Sigmoid colon (tissue), 7 donors: ENCODE measurements around the gene OR1S2. TPM values are rescaled to one million over a fixed set of nuclear protein-coding genes. Genes with fewer than 3 reads are reported as not detected.

Experiments used
- DNase-seq: peaks from one replicate; pipeline ENCODE4 v3.0.0-alpha.2; 2019
- H3K27ac ChIP-seq, 4 donors: fragments of 200-600 bp; sonication (generic); one replicate each; pipeline ENCODE4 v1.5.1; 2016 to 2019; ENCODE audit warnings: mild to moderate bottlenecking in 1 of 4
- H3K27me3 ChIP-seq, 3 donors: fragments of 200-600 bp; sonication (generic); one replicate each; pipeline ENCODE4 v1.5.1; 2019; ENCODE audit warnings: mild to moderate bottlenecking in 1 of 3
- H3K36me3 ChIP-seq, 4 donors: fragments of 200-600 bp; sonication (generic); one replicate each; pipeline ENCODE4 v1.5.1; 2016 to 2019
- H3K4me1 ChIP-seq, 4 donors: fragments of 200-600 bp; sonication (generic); one replicate each; pipeline ENCODE4 v1.5.1; 2017 to 2019
- H3K4me3 ChIP-seq, 4 donors: fragments of 200-600 bp; sonication (generic); one replicate each; pipeline ENCODE4 v1.5.1; 2017 to 2019; ENCODE audit warnings: mild to moderate bottlenecking in 2 of 4, moderate library complexity in 1 of 4
- H3K9me3 ChIP-seq, 4 donors: fragments of 200-600 bp in 3 of 4; sonication (generic) in 3 of 4; one replicate each; pipeline versions ENCODE4 v1.5.1 to v1.6.1; 2013 to 2019
- EP300 ChIP-seq, 4 donors: sonication (generic); formaldehyde crosslinking; IDR thresholded peaks; one replicate each; pipeline ENCODE4 v1.6.1; 2017; ENCODE audit warnings: antibody characterized with exemption in 4 of 4
- POLR2A ChIP-seq, 2 donors: fragments of 450-650 bp; IDR thresholded peaks; one replicate each; pipeline ENCODE4 v1.6.1; 2016; ENCODE audit warnings: antibody characterized with exemption in 2 of 2, mild to moderate bottlenecking in 2 of 2, moderate library complexity in 2 of 2
- POLR2AphosphoS5 ChIP-seq, 4 donors: sonication (generic); formaldehyde crosslinking; IDR thresholded peaks; one replicate each; pipeline ENCODE4 v1.6.1; 2017; ENCODE audit warnings: antibody characterized with exemption in 4 of 4
- WGBS, 2 donors: extraction: QIAGEN DNeasy Blood & Tissue Kit; methylation state at CpG; one replicate each; pipeline ENCODE4 v1.1.7; 2013; 5-methylcytosine and 5-hydroxymethylcytosine counted together
- intact Hi-C: fragments of 100-400 bp; cut with DNase I; formaldehyde crosslinking; loops from one replicate; pipeline ENCODE4 v1.15.1; 2023
- polyA plus RNA-seq, 3 donors: library from polyadenylated mRNA; stranded (reverse); fragments of 200-250 nt; gene quantifications; one replicate each; pipeline ENCODE4 v1.2.3, GENCODE V29; 2013
- total RNA-seq, 4 donors: library from RNA; depleted of rRNA; stranded (reverse); fragments of >200 nt; gene quantifications; one replicate each; pipeline ENCODE4 v1.1.0, GENCODE V29; 2016
- TF ChIP-seq, protein P1 (sequence below), 4 experiments: fragments of 450-650 bp in 3 of 4; fragments of 200-600 bp in 1 of 4; IDR thresholded peaks; one replicate each; pipeline ENCODE4 v1.5.1; 2016 to 2019; ENCODE audit warnings: antibody characterized with exemption in 4 of 4, mild to moderate bottlenecking in 3 of 4, moderate library complexity in 2 of 4
- donor health status: healthy with polysubstance abuse.
- donor health status: Bipolar disorder and iron deficiency.
- donor health status: healthy.

Gene OR1S2
- total and polyA plus RNA-seq, 7 donors, result not detected

DNA sequence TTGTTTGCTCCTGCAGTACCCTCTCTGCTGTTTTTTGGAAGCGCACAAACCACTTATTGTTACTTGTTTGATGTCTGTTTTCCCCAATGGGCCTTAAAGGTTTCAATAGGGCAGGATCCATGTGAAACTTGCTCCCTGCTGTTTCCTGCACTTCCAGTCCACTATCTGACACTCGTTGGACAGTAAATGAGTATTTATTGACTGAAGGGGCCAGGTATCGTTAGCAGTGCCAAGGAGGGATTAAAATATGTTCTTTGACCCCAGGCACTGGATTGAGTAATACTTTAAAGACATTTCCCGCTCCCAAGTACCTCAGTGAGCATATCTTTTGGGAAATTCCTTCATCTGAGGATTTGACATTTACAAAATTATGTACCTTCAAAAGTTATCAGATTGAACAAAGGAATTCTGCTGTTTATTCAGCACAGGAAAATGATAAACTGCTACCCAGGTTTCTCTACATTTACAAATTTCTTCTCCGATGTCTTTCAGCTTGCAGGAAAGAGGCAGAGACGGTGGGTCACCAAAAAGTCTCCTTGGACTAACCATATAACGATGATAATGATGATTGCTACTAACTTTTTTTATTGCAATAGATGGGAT lies 38.3 kb downstream of the OR1S2 start:
- Histone ChIP-seq H3K36me3 (no peaks in the 10 kb centered on the region), H3K27me3 (no peaks in the 10 kb centered on the region), H3K4me1 (no peaks in the 10 kb centered on the region), H3K27ac (no peak overlapping the region), H3K9me3 (no peaks in the 10 kb centered on the region), H3K4me3 (no peak overlapping the region)
- intact Hi-C loops, result no loop called here
- DNase-seq, result no peak
- no peak for TF ChIP-seq POLR2A (IDR thresholded peaks at IDR 0.05)
- TF ChIP-seq, protein P1, sequence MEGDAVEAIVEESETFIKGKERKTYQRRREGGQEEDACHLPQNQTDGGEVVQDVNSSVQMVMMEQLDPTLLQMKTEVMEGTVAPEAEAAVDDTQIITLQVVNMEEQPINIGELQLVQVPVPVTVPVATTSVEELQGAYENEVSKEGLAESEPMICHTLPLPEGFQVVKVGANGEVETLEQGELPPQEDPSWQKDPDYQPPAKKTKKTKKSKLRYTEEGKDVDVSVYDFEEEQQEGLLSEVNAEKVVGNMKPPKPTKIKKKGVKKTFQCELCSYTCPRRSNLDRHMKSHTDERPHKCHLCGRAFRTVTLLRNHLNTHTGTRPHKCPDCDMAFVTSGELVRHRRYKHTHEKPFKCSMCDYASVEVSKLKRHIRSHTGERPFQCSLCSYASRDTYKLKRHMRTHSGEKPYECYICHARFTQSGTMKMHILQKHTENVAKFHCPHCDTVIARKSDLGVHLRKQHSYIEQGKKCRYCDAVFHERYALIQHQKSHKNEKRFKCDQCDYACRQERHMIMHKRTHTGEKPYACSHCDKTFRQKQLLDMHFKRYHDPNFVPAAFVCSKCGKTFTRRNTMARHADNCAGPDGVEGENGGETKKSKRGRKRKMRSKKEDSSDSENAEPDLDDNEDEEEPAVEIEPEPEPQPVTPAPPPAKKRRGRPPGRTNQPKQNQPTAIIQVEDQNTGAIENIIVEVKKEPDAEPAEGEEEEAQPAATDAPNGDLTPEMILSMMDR (IDR thresholded peaks at IDR 0.05), result no peak
- no peak for TF ChIP-seq POLR2AphosphoS5 (IDR thresholded peaks at IDR 0.05)
- TF ChIP-seq EP300 (IDR thresholded peaks at IDR 0.05), result no peak
- 29 to 54% methylated on average over 7 of the region's 7 CpGs for WGBS, 2 donors

DNA sequence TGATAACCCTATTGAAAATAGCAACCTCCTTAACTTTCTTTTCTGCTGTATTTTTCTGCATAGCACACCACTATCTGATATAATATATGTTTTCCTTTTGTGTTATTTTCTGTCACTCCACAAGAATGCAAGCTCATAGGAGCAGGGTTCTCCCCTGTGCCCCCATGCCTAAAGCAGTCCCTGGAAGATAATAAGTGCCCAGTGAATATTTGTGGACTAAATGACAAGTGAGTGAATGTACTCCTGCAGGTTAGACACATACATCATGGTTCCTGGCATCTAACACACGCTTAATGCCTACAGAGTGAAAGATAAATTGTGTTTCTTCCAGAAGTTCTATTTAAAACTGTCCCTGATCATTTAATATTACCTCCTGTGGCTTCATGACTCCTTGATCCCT lies 39.0 kb downstream of the OR1S2 start:
- H3K27me3 ChIP-seq, result no peaks in the 10 kb centered on the region
- H3K4me1 ChIP-seq, result no peaks in the 10 kb centered on the region
- H3K9me3 ChIP-seq, result no peaks in the 10 kb centered on the region
- WGBS, 2 donors, result 51 to 76% methylated on average over 1 of the region's 1 CpG
- H3K27ac ChIP-seq, result no peak overlapping the region
- intact Hi-C loops, result no loop called here
- H3K4me3 ChIP-seq, result no peak overlapping the region
- TF ChIP-seq POLR2AphosphoS5 (IDR thresholded peaks at IDR 0.05) (no peak), POLR2A (IDR thresholded peaks at IDR 0.05) (no peak), EP300 (IDR thresholded peaks at IDR 0.05) (no peak)
- TF ChIP-seq, protein P1 (IDR thresholded peaks at IDR 0.05), result no peak
- H3K36me3 ChIP-seq, result no peaks in the 10 kb centered on the region
- DNase-seq, result no peak

DNA sequence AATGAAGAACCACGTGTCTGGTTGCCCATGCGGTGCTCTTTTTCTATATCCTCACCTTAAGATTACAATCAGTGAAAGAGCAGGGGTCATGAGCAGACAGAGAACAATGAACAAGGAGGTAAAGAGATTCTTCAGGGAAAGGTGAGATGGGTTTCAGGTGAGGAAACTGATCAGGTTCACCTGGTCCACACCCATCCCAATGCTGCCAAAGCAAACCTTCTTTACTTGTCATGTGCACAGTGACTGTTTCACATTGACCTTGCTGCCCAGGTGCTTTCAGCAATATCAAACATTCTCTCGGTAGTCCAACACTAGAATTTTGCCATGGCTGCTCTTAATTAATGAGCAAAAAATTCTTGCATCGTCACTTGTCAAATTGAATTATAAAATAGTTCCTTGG lies 39.6 kb downstream of the OR1S2 start:
- intact Hi-C loops, result no loop called here
- H3K9me3 ChIP-seq, result no peaks in the 10 kb centered on the region
- no peaks in the 10 kb centered on the region for H3K27me3 ChIP-seq
- H3K4me1 ChIP-seq, result no peaks in the 10 kb centered on the region
- TF ChIP-seq POLR2A (IDR thresholded peaks at IDR 0.05), result no peak
- TF ChIP-seq EP300 (IDR thresholded peaks at IDR 0.05), result no peak
- no peak for TF ChIP-seq POLR2AphosphoS5 (IDR thresholded peaks at IDR 0.05)
- TF ChIP-seq, protein P1 (IDR thresholded peaks at IDR 0.05), result no peak
- H3K27ac ChIP-seq, result no peak overlapping the region
- no peak overlapping the region for H3K4me3 ChIP-seq
- no peak for DNase-seq
- WGBS, 2 donors, result 44 to 79% methylated on average over 4 of the region's 4 CpGs
- H3K36me3 ChIP-seq, result no peaks in the 10 kb centered on the region

Other genes starting within 250 kb of the OR1S2 start
- gene OR9Q1, start 180.3 kb downstream of the OR1S2 start, total RNA-seq, result not detected
- gene OR9Q1, start 180.3 kb downstream of the OR1S2 start, polyA plus RNA-seq, result not detected
- gene OR6Q1, start 173.2 kb downstream of the OR1S2 start, total RNA-seq, result not detected
- gene OR6Q1, start 173.2 kb downstream of the OR1S2 start, polyA plus RNA-seq, result not detected
- not detected for gene OR9I1, start 78.6 kb downstream of the OR1S2 start, total RNA-seq
- gene OR9I1, start 78.6 kb downstream of the OR1S2 start, polyA plus RNA-seq, result not detected
- not detected for gene OR9Q2, start 15.1 kb downstream of the OR1S2 start, total RNA-seq
- gene OR9Q2, start 15.1 kb downstream of the OR1S2 start, polyA plus RNA-seq, result not detected
- gene OR1S1, start 8.6 kb upstream of the OR1S2 start, total RNA-seq, result not detected
- gene OR1S1, start 8.6 kb upstream of the OR1S2 start, polyA plus RNA-seq, result not detected
- not detected for gene OR10Q1, start 24.8 kb upstream of the OR1S2 start, total RNA-seq
- gene OR10Q1, start 24.8 kb upstream of the OR1S2 start, polyA plus RNA-seq, result not detected
- gene OR10W1, start 64.1 kb upstream of the OR1S2 start, total RNA-seq, result not detected
- gene OR10W1, start 64.1 kb upstream of the OR1S2 start, polyA plus RNA-seq, result not detected
- not detected for gene OR5B17, start 154.9 kb upstream of the OR1S2 start, total RNA-seq
- gene OR5B17, start 154.9 kb upstream of the OR1S2 start, polyA plus RNA-seq, result not detected
- gene OR5B3, start 202.7 kb upstream of the OR1S2 start, total RNA-seq, result not detected
- not detected for gene OR5B3, start 202.7 kb upstream of the OR1S2 start, polyA plus RNA-seq
- gene OR5B2, start 224.0 kb upstream of the OR1S2 start, total RNA-seq, result under 1 TPM in 1 of 4 donors, not detected in 3; 0.36 TPM
- not detected for gene OR5B2, start 224.0 kb upstream of the OR1S2 start, polyA plus RNA-seq
- gene OR5B12, start 238.1 kb upstream of the OR1S2 start, total RNA-seq, result not detected
- gene OR5B12, start 238.1 kb upstream of the OR1S2 start, polyA plus RNA-seq, result not detected